ENCODE results near the gene FRMPD2.

DNA sequence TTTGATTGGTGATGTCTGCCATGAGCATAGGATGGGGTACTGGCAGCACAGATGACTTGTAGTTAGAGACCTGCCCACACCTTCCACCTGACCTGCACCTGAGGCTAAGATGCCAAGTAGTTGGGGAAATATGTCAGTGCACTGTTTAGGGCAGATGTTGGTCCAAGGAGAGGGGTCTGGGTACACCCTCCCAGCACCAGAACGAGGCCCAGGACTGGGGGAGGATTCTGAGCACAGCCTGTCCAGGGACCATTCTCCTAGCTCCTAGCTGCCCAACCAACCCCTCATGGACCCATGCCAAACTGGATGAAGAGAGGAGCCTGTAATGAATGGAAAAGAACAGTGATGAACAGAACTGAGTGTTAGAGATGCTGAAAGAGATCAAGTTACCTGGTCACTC lies 28.0 kb downstream of the FRMPD2 start:
- TF ChIP-seq, protein P1, sequence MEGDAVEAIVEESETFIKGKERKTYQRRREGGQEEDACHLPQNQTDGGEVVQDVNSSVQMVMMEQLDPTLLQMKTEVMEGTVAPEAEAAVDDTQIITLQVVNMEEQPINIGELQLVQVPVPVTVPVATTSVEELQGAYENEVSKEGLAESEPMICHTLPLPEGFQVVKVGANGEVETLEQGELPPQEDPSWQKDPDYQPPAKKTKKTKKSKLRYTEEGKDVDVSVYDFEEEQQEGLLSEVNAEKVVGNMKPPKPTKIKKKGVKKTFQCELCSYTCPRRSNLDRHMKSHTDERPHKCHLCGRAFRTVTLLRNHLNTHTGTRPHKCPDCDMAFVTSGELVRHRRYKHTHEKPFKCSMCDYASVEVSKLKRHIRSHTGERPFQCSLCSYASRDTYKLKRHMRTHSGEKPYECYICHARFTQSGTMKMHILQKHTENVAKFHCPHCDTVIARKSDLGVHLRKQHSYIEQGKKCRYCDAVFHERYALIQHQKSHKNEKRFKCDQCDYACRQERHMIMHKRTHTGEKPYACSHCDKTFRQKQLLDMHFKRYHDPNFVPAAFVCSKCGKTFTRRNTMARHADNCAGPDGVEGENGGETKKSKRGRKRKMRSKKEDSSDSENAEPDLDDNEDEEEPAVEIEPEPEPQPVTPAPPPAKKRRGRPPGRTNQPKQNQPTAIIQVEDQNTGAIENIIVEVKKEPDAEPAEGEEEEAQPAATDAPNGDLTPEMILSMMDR (conservative IDR thresholded peaks at IDR 0.05; ENCODE audit: low read depth, low read length), result no peak
- TF ChIP-seq EZH2 (IDR thresholded peaks at IDR 0.05; ENCODE audit: borderline replicate concordance, low read depth, low read length, poor library complexity, severe bottlenecking), result no peak
